Hematopoietic multipotent progenitor cell treated with erythropoietin and hydrocortisone succinate and interleukin-3 and kit ligand, for 4 days (in vitro differentiated cells): ENCODE measurements around the gene TTBK1.

Experiments used
- DNase-seq: peaks from one replicate; pipeline ENCODE4 v3.0.0-alpha.2; 2015

The TTBK1 gene

DNA sequence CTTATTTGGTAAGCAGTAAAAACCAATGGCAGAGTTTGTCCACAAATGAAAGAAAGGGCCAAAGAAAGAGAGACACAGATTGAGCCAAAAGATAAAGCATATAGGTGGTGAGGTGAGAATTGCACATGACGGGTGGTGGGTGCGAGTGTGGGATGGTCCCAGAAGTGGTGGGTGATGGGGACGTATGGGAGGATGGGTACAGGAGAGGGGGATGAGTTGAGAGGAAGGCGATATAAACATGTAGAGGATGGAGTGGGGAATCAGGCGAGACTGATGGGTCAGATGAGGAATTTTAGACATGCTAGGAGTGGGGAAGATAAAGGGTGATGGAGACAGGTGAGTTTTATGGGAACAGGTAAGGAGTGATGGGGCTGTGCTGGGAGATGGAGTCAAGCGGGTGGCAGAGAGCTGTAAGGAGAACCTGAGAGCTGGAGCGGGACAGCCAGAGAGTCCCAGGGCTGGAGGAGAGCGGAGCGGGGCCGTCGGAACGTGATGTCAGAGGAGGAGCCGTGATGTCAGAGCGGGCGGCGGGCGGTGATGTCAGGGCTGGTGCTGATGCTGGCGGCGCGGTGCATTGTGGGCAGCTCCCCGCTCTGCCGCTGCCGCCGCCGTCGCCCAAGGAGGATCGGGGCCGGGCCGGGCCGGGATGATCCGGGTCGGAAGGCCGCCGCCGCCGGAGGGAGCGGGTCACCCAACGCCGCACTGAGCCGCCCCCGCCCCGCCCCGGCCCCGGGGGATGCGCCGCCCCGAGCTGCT is at the start of gene TTBK1:
TTBK1 (plus strand) TSS at position 574 of the 756 bp plus-strand sequence. CDS start 3,180 bp downstream, outside the sequence.
- no peak for DNase-seq

GRCh38 chr6:43193929-43194328 is 49.4 kb upstream of the TTBK1 start:
- no peak for DNase-seq

DNA sequence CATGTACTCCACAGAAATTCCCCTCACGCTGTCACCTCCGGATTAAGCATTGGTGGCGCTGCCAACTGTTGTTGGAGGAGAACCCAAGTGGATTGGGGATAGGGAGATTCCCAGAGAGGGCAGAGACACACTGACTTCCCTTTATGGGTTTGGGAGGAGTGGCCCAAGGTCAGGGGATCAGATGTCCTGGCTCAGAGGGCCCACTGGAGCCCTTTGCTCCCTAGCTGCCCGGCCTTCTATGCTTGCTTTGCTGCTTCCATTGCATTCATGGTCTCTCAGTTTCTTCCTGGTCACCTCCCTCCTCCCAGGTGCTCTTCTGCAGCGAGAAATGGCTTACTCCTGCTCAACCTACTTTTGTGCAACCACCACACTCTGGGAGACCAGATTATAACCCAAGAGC is 46.9 kb upstream of the TTBK1 start:
- no peak for DNase-seq

GRCh38 chr6:43199912-43200311 is 43.4 kb upstream of the TTBK1 start:
- no peak for DNase-seq

GRCh38 chr6:43200541-43200940 is 42.7 kb upstream of the TTBK1 start:
- DNase-seq, result no peak

- DNase-seq, result no peak
These were observed 40.8 kb upstream of the TTBK1 start for GRCh38 chr6:43202451-43202850.

DNA sequence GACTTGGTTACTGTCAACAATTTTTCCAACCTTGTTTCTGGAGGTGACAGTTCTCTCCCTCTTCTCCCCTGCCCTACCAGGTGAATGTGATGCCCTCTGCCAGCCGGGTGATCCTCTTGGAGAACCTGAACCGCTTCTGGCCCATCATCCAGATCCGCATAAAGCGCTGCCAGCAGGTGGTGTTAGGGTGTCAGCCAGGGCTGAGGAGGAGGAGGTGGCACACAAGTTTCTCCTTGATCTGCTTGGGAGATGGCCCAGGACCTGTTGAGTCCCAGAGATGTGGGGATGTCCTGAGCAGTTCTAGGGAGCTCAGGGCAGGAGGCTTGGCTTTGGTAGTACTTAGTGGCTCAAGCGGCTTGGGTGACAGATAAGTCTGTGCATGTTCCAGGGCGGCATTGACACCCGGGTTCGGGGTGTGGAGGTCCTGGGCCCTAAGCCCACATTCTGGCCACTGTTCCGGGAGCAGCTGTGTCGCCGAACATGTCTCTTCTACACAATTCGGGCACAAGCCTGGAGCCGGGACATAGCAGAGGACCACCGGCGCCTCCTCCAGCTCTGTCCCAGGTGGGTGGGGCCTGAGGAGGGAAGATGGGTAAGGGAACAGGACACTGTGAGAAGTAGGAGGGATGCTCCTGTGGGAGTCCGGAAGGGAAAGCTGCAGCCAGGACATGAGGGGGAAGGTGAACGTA is 40.1 kb upstream of the TTBK1 start:
- no peak for DNase-seq

DNA sequence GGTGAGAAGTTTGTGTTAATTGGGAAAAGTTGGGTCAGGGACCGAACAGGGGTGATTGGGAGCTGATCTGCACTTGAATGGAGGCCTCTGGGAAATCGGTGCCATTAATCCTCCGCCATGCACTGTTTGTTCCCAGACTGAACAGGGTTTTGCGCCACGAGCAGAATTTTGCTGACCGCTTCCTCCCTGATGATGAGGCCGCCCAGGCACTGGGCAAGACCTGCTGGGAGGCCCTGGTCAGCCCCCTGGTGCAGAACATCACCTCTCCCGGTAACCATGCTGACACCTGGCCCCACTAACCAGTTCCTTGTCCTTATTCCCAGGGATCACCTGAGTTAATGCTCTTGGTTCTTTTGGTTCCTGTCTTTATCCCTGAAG is 39.6 kb upstream of the TTBK1 start:
- DNase-seq, result no peak

DNA sequence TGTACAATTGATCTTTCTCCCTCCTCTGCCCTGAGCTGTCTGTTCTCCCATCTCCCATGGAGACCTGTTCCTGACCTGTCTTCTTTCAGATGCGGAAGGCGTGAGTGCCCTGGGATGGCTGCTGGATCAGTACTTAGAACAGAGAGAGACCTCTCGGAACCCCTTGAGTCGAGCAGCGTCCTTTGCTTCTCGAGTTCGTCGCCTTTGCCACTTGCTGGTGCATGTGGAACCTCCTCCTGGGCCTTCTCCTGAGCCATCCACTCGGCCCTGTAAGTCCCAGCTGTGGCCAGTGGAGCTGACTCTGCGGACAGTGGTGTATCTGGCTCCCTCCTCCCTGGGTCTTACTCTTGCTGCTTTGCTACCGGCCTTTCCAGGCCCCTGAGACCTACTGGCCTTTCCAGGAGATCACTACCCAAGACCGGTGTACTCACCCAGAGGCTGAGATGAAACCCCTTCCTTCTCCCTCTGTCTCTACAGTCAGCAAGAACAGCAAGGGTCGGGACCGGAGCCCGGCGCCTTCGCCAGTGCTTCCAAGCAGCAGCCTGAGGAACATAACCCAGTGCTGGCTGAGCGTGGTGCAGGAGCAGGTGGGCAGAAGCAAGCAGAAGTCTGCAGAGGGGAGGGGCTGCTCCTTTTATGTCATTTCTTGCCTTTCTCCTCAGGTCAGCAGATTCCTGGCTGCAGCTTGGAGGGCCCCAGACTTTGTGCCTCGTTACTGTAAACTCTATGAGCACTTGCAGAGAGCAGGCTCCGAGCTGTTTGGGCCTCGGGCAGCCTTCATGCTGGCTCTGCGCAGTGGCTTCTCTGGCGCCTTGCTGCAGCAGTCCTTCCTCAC is 38.8 kb upstream of the TTBK1 start:
- DNase-seq, result no peak

DNA sequence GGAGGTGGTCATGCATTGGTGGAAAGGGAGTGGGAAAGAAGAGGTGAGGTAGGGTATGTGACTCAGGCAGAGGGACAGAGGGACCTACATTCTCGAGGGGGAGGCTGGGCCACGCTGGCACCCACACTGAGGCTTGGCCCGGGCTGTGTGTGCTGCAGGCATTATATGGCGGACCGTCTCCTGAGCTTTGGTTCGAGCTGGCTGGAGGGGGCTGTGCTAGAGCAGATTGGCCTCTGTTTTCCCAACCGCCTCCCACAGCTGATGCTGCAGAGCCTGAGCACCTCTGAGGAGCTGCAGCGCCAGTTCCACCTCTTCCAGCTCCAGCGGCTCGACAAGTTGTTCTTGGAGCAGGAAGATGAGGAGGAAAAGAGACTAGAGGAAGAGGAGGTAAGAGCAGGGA is 37.4 kb upstream of the TTBK1 start:
- DNase-seq, result no peak

DNA sequence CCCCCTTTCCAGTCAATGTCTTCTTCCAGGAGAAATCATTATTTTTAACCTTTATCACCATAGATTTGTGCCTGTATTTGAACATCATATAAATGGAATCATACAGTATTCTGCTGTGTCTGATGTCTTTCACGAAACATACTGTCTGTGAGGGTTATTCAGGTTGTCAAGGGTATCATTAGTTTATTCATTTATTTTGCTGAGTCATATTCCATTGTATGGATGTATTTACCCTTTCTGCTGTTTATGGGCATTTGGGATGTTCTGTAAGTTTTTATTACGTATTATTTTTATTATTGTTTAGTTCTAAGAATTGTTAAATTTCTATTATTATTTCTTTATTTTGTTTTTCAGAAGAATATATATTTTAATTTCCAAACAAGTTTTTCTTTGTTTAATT is 36.0 kb upstream of the TTBK1 start:
- no peak for DNase-seq

- DNase-seq, result no peak
These were observed 31.3 kb upstream of the TTBK1 start for GRCh38 chr6:43211955-43212354.

DNA sequence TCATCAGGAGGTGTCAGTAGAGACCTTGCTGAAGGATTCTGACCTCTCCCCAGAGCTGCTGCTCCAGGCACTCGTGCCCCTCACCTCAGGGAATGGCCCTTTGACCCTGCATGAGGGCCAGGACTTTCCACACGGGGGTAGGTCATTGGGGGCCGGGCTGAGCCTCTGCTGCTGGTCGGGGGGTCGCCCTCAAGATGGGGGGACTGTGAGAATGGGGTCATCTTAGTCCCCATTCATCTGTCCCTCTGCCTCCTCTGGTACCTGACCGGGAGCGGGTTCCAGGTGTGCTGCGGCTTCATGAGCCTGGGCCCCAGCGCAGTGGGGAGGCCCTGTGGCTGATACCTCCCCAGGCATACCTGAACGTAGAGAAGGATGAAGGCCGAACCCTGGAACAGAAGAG is 29.9 kb upstream of the TTBK1 start:
- no peak for DNase-seq

- DNase-seq, result no peak
These were observed 28.2 kb upstream of the TTBK1 start for GRCh38 chr6:43215066-43215465.

DNA sequence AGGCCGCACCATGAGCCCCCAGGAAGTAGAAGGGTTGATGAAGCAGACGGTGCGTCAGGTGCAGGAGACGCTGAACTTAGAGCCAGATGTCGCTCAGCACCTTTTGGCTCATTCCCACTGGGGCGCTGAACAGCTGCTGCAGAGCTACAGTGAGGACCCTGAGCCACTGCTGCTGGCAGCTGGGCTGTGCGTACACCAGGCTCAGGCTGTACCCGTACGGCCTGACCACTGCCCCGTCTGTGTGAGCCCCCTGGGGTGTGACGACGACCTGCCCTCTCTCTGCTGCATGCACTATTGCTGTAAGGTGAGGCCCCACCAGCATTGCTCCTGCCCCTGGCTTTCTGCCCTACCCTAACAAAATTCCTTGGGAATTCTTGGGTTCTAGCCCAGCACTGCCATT is 27.1 kb upstream of the TTBK1 start:
- no peak for DNase-seq

- no peak for DNase-seq
These were observed 25.9 kb upstream of the TTBK1 start for GRCh38 chr6:43217351-43217750.

- no peak for DNase-seq
These were observed 24.2 kb upstream of the TTBK1 start for GRCh38 chr6:43219119-43219518.

DNA sequence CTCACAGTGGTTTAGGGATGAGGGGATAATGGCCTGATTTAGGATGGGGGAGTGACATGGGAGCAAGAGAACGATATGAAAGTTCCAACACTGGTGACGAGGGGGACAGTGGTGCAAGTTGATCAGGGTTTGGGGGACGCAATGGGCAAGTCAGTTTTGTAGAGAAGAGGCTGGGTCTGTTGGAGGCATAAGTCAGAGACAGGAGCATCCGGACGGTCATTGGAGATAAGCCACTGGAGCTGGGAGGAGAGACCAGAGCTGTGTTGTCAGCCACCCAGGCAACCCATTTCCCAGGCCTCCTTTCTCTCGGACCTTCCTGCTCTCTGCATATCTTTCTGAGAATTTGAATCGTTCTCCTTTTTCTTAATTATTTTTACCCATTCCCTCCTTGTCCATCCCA is 23.5 kb upstream of the TTBK1 start:
- no peak for DNase-seq

GRCh38 chr6:43220439-43220951 is 22.8 kb upstream of the TTBK1 start:
- DNase-seq, result no peak

GRCh38 chr6:43221046-43221972 is 22.0 kb upstream of the TTBK1 start:
- no peak for DNase-seq

DNA sequence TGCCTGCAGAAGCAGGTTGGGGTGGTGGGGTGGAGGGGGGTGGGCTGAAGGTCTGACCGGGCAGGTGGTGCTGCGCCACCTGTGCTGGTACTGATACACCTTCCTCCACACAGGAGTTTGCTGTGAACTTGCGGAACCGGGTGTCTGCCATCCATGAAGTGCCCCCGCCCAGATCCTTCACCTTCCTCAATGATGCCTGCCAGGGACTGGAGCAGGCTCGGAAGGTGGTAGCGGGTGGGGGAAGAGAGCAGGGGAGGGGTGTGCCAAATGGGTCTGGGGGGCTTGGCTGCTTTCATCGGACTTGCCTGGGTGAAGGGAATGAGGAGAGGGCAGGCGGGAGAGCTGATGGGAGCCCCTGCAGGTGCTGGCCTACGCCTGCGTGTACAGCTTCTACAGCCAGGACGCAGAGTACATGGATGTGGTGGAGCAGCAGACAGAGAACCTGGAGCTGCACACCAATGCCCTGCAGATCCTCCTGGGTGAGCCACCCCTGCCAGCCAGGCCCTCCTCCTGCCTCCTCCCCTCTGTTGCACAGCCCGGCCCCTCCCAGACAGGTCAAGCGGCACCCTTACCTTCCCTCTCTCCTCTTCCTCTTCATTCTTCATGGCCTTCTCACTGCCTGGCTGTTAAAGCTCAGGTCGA is 20.7 kb upstream of the TTBK1 start:
- DNase-seq, result no peak

DNA sequence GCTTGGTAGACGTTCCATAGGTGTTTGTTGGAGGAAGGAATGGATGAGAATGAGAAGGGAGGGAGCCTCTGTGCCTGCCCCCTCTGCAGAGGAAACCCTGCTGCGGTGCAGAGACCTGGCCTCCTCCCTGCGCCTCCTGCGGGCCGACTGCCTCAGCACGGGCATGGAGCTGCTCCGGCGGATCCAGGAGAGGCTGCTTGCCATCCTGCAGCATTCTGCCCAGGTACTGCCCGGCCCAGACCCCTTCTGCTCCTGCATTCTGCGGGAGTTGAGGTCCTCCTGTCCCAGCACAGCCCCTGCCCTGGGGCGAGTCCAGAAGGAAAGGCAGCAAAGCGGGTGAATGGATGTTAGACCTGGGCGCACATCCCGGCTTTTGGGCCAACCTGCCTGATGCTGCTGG is 20.1 kb upstream of the TTBK1 start:
- DNase-seq, result no peak
